RWPE1 (cell line): ENCODE measurements around the gene BTBD16.

Experiments used
- CTCF ChIA-PET: fragments of 350-600 bp; sonication (Branson Sonifier 250); formaldehyde crosslinking; extraction: SDS; loops from one replicate; lab custom pipeline; 2021; lab: Yijun Ruan, JAX
- POLR2A ChIA-PET: fragments of 400-600 bp; formaldehyde crosslinking; extraction: SDS; loops from one replicate; lab custom pipeline; 2020; ENCODE audit warnings: antibody characterized with exemption; ENCODE audit not compliant: low non-redundant PET; lab: Yijun Ruan, JAX
- DNase-seq: peaks from one replicate; pipeline ENCODE4 v3.0.0; 2012; ENCODE audit warnings: low spot score
- H3K27ac ChIP-seq: fragments of 450-650 bp; 2 replicates; pipeline ENCODE4 v1.5.1; 2017
- CTCF ChIP-seq: fragments of 450-650 bp; conservative IDR thresholded peaks from 2 replicates; pipeline ENCODE4 v1.5.1; 2017; ENCODE audit warnings: low read depth, mild to moderate bottlenecking

The BTBD16 gene

GRCh38 chr10:122343936-122344335 is 72.8 kb downstream of the BTBD16 start:
- CTCF ChIA-PET, result interaction anchor here (0.6 to 1.6 kb wide), 3 partner anchors 45 to 87 kb away, joined by 3 to 7 read pairs (median 3); no protein-coding TSS in a partner anchor
- TF ChIP-seq CTCF, result no peak
- no peak for DNase-seq
- POLR2A ChIA-PET, result interaction anchor here (0.7 kb wide), 1 partner anchor 46 kb away, joined by 4 read pairs; no protein-coding TSS in a partner anchor
- H3K27ac ChIP-seq, result peak overlapping the region; percentile 19; the same call in 1 of the 2 replicates

GRCh38 chr10:122344741-122345258 is 73.7 kb downstream of the BTBD16 start:
- TF ChIP-seq CTCF, result no peak
- POLR2A ChIA-PET, result interaction anchor here (0.7 kb wide), 1 partner anchor 46 kb away, joined by 4 read pairs; no protein-coding TSS in a partner anchor
- DNase-seq, result no peak
- CTCF ChIA-PET, result interaction anchor here (0.9 to 1.1 kb wide), 2 partner anchors 46 to 65 kb away, joined by 3 read pairs; no protein-coding TSS in a partner anchor
- peak overlapping the region; percentile 27; the same call in 1 of the 2 replicates for H3K27ac ChIP-seq

GRCh38 chr10:122346326-122346950 is 75.3 kb downstream of the BTBD16 start:
- CTCF ChIA-PET, result no interaction called here
- no peak for TF ChIP-seq CTCF
- POLR2A ChIA-PET, result interaction anchor here (0.5 kb wide), 1 partner anchor 12 kb away, joined by 4 read pairs; no protein-coding TSS in a partner anchor
- peak overlapping the region; percentile 25; the same call in 1 of the 2 replicates for H3K27ac ChIP-seq
- DNase-seq, result no peak

- ChIA-PET CTCF (interaction anchor here (0.6 kb wide), 2 partner anchors 24 to 40 kb away, joined by 4 read pairs; no protein-coding TSS in a partner anchor), POLR2A (interaction anchor here (0.5 kb wide), 1 partner anchor 13 kb away, joined by 4 read pairs; no protein-coding TSS in a partner anchor)
- no peak for DNase-seq
- H3K27ac ChIP-seq, result peak overlapping the region; percentile 25; the same call in 1 of the 2 replicates
- TF ChIP-seq CTCF, result no peak
Measured at GRCh38 chr10:122347170-122347841, 76.2 kb downstream of the BTBD16 start.

- no peak for DNase-seq
- POLR2A ChIA-PET, result no interaction called here
- TF ChIP-seq CTCF, result no peak
- CTCF ChIA-PET, result interaction anchor here (0.7 kb wide), 1 partner anchor 217 kb away, joined by 4 read pairs; no protein-coding TSS in a partner anchor
- H3K27ac ChIP-seq, result peak overlapping the region; percentile 25; the same call in 1 of the 2 replicates
Measured at GRCh38 chr10:122348512-122348911, 77.4 kb downstream of the BTBD16 start.

- ChIA-PET POLR2A (no interaction called here), CTCF (no interaction called here)
- DNase-seq, result no peak
- TF ChIP-seq CTCF, result no peak
- H3K27ac ChIP-seq, result no peak overlapping the region; the same call in 1 of the 2 replicates
Measured at GRCh38 chr10:122348935-122349361, 77.9 kb downstream of the BTBD16 start.
